UCSD-AML1 (cell line): ENCODE results near the gene DOCK4.
A peak's percentile ranks its signal among the peaks of the same experiment; 100 is the strongest.
"Not testable (repeated sequence)": the region's sequence is repeated elsewhere in the genome, so short reads cannot be mapped to it uniquely, and the experiment has no call there.

ENCODE experiments used
- DNase-seq: peaks from one replicate; lab custom pipeline; 2025; ENCODE audit not compliant: unreplicated experiment; lab: John Stamatoyannopoulos, UW

Gene DOCK4

GRCh38 chr7:112206238-112206990 lies at the start of gene DOCK4, which contains the start of gene ZNF277:
DOCK4 (minus strand) TSS chr7:112206399; CDS start chr7:112206138, 261 bp downstream.
ZNF277 (plus strand) TSS chr7:112206695; CDS start chr7:112206717, 22 bp downstream.
- peak; percentile 94 for DNase-seq

GRCh38 chr7:112255388-112255720 lies 49.2 kb upstream of the DOCK4 start:
- DNase-seq: no peak

GRCh38 chr7:112254709-112255387 lies 48.6 kb upstream of the DOCK4 start:
- DNase-seq: no peak

DNA sequence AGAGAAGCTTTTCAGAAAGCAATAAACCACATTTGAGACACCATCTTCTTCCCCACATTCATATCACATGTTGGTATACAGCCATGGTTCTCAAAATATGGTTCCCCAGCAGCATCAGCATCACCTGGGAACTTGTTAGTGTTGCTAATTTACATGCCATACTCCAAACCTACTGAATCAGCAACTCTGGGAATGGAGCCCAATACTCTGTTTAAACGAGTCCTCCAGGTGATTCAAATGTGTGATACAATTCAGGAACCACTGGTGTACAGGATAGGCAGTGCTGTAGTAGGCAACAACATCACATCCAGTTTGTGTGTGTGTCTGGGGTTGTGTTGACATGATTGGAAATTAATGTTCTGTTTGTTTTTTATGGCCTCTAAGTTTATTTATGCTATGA lies 48.0 kb upstream of the DOCK4 start:
- DNase-seq: no peak

DNA sequence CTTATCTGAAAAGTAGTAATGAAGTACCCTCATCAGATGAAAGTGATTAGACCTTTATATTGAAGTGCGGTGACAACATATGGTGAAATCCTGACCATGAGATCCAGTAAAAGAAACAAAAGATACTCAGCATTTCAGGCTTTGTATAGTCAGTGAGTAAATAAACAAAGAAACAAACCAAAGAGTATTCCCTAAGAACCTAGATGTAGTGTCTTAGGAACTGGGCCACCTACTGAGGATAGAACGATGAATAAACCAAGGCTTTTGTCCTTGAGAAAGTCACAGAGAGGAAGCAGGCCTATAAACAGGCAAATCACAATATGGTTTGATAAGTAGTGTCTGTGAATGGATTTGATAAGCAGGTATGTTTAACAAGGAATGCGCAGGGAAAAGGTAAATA lies 46.5 kb upstream of the DOCK4 start:
- DNase-seq: no peak

DNA sequence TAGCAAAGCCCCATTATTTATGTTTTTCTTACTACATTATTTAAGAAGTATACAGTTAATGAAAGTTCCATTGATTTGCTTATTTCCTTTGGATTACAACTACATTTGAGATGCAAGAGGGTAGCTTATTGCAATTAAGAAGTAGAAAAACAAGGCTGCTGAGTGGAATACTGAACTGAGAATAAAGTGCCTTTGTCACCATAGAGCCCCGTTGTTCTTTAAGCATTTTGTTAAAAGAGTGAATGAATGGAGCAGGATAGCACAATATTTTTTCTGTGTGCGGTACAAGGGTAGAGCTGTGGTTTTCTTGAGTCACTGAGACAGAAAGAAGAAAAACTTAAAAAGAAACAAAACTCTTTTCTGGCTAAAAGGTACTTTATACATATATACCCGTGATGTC lies 45.9 kb upstream of the DOCK4 start:
- no peak for DNase-seq

DNA sequence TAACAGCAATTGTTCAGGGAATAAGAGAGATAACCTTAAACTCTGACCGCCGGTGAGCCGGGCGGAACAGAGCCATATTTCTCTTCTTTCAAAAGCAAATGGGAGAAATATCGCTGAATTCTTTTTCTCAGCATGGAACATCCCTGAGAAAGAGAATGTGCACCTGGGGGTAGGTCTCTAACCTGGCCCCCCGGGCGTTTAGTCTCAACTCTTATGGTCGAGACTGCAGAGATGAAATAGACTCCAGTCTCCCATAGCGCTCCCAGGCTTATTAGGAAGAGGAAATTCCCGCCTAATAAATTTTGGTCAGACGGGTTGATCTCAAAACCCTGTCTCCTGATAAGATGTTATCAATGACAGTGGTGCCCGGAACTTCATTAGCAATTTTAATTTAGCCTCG lies 43.8 kb upstream of the DOCK4 start:
- DNase-seq: not testable (repeated sequence)

- no peak for DNase-seq
These were observed 42.4 kb upstream of the DOCK4 start for GRCh38 chr7:112248598-112248997.

DNA sequence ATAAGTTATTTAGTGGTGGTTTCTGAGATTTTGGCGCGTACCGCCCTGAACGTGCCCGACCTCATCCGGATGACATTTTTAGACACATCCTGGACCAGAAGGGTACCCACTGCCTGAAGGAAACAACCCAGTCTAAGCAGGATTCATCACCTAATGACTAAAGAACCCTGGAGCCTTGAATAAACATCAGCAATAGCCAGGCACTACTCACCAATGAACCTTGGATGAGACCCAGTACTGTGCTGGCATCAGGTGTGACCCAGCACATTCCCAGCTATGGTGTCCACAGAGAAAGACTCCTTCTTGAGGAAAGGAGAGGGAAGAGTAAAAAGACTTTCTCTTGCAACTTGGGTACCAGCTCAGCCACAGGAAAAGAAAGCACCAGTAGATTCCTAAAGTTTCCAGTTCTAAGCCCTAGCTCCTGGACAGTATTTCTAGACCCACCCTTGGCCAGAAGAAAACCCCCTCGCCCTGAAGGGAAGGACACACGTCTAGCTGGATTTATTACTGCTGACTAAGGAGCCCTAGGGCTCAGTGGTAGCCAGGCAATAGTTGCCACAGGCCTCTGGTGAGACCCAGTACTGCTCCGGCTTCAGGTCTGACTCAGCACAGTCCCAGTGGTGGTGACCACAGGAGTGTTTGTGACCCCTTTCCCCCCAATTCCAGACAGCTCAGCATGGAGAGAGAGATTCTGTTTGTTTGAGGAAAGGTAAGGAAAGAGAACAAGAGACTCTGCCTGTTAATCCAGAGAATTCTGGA lies 32.8 kb upstream of the DOCK4 start:
- DNase-seq: no peak

GRCh38 chr7:112238330-112238729 lies 32.1 kb upstream of the DOCK4 start:
- no peak for DNase-seq

- DNase-seq: no peak
These were observed 30.4 kb upstream of the DOCK4 start for GRCh38 chr7:112236597-112236996.

DNA sequence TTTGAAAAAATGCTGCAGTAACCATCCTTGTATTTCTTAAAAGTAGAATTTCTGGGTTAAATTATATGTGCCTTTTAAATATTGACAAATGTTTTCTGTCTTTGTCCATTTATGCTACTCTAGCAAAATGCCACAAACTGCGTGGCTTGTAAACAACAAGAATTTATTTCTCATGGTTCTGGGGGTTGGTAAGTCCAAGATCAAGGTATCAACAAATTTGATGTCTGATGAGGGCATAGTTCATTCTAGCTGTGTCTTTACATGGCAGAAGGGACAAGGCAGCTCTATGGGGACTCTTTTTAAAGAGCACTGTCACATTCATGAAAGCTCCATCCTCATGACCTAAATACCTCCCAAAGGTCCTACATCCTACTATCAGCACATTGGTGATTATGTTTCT lies 27.9 kb upstream of the DOCK4 start:
- no peak for DNase-seq

DNA sequence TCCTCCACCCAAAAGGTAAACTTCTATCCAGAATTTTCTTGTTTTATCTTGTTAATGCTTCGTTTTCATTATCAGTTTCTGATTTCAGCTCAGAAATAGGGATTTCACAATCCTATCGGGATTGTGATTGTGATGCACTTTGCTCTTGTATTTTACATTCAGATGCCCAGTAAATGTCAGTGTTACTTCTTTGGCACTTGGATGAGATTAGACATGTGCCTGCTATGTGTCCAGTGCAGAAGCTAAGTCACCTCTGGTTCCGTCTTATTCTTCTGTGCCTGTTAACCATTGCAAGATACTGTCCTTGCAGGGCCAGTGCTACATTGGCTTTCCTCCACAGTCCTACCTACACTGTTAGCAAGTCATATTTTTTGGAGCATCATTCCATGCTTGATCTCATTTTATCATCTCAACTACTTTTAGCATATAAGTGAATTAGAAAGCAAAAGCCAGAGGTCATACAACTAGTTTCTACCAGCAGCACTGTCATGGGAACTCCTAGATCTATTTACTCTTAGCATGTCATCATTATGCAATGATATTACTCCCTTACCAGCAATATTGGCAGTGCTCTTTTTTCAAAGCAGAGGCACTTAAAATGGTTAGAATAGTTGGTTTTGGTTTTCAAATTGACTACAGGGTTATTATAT lies 27.0 kb upstream of the DOCK4 start:
- DNase-seq: no peak

DNA sequence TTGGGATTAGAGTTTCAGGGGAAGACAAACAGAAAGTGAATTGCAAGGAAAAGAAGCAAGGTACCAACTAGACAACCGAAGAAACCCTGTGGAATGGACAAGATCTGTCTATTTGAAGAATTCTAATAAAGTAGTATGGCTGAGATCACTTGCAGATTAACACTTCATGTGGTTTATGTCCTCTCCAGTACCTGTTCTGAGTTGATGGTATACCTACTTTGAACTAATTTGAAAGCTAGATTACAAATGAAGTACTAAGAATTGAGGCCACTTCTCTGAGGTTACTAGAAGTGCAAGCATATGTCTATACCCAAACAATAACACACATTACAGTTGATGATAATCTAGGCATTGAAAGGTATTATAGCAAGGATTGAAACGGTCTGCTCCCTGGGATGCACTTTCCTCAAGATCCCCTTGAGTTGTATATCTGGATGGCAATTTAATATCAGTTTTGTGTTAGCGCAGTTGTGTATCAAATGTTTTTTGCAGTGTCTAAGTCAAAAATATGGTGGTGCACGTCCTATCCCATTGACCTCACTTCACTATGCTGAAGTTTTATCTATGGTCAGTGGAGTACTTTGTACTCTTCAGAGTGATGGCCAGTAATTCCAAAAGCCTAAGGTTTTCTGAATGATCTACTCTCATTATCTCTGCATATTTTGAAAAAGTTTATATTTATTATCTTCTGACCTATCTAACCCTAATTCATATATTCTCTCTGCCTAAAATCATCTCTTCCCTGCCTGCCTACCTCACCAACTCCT lies 26.2 kb upstream of the DOCK4 start:
- DNase-seq: no peak

DNA sequence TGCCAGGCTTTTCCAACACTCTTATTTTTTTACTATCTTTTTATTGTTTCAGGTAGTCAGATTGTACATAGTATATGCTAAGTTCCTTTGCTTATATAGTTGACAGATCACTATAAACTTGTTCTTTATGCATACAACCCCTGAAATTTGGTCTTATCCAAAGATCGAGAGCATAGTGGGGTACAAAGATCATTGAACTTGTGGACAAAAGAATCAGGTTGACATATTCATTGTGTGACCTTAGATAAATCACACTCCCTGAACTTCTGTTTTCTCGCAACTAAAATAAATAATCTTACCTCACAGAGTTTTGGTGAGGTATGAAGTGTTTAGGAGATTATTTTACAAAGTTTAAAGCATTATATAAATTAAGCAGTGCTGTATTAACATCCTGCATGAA lies 22.4 kb upstream of the DOCK4 start:
- DNase-seq: no peak

- DNase-seq: no peak
These were observed 20.6 kb upstream of the DOCK4 start for GRCh38 chr7:112226701-112227276.

DNA sequence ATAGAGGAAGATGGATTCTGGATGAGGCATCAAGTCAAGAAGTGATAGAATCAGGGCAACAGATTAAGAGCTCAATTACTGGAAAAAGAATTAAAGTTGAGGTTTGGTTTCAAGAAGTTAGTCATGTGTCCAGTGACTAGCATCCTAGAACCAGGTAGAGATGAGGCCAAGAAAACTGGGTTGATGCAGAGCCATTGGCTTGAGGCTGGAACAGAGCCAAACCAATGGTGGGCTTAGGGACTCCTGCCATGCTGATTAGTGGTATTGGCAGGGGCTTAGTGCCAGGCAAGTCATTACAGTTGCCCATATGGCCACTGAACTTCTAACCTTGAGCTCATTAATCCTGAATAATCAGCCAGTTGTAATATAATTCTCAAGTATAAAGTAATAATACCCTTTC lies 18.8 kb upstream of the DOCK4 start:
- DNase-seq: no peak

DNA sequence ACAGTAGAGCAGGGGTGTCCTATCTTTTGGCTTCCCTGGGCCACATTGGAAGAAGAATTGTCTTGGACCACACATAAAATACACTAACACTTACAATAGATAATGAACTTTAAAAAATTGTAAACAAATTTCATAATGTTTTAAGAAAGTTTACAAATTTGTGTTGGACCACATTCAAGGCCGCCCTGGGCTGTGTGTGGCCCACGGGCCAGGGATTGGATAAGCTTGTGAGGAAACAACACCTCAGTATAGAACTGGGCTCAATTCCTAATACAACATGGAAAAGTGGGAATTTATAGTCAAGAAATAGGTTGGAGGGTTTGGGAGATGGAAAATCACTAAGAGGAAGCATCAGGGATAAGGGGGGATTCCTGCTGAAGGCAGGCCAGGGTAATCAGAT lies 18.0 kb upstream of the DOCK4 start:
- DNase-seq: no peak

DNA sequence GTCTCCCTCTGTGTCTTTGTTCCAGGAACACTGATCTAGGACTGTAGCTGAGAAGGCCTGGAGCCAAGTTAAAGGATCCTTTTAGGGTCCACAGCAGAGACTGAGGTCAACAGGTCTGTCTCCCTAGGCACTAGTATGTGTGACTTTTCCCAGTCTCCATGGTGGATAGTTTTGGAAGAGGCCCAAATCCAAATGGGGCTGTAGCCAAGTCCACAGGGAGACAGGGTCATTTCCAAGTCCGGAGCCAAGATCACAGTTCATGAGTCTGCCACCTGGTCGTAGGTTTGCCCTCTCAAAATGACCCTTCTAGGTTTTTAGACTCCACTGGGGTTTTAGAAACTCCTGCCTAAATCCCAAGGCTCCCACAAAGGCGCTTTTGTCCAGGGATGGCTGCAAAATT lies 17.1 kb upstream of the DOCK4 start:
- no peak for DNase-seq

- DNase-seq: no peak
These were observed 14.8 kb upstream of the DOCK4 start for GRCh38 chr7:112220877-112221434.
